ENCODE results near the gene CTNNA1.

Gene CTNNA1

DNA sequence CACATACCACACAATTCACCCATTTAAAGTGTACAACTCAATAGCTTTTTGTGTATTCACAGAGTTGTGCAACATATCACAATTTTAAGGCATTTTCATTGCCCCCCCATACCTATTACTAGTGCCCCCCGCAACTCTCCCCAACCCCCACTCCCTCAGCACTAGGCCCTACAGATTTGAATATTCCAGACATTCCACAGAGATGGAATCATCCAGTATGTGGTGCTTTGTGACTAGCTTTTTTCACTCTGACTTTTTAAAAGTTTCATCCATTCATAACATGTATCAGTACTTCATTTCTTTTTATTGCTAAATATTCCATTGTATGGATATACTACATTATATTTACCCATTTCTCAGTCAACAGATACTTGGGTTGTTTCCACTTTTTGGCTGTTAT is 224.9 kb downstream of the CTNNA1 start:
- Histone ChIP-seq H3K27ac (ENCODE audit: low read length) (no peak overlapping the region), H3K27me3 (ENCODE audit: low read depth, low read length) (no peaks in the 10 kb centered on the region), H3K36me3 (ENCODE audit: control insufficient read depth in 1 of 2, insufficient read depth in 2 of 2, low read length in 2 of 2) (no peaks in the 10 kb centered on the region), H3K4me1 (ENCODE audit: control insufficient read depth in 1 of 2, insufficient read depth in 2 of 2, low read length in 2 of 2) (peaks cover 5 to 21% of the 10 kb centered on the region in 2 donors), H3K9me3 (ENCODE audit: control insufficient read depth in 1 of 2, low read length in 2 of 2) (no peaks in the 10 kb centered on the region), H3K4me3 (ENCODE audit: low read depth in 1 of 2, low read length in 2 of 2) (no peak overlapping the region)

DNA sequence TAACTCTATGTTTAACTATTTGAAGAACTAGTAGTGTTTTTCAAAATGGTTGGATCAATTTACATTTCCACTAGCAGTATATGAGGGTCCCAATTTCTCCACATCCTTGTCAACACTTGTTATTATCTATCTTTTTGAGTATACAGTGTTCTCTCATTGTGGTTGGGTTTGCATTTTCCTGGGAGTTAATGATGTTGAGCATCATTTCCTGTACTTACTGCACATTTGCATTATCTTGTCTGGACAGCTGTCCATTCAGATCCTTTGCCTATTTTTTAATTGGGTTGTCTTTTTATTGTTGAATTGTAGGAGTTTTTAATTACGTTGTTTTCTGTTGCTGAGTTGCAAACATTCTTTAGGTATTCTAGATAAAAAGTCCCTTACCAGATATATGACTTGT is 225.4 kb downstream of the CTNNA1 start:
- no peaks in the 10 kb centered on the region for H3K9me3 ChIP-seq (ENCODE audit: control insufficient read depth in 1 of 2, low read length in 2 of 2)
- no peaks in the 10 kb centered on the region for H3K36me3 ChIP-seq (ENCODE audit: control insufficient read depth in 1 of 2, insufficient read depth in 2 of 2, low read length in 2 of 2)
- H3K4me3 ChIP-seq (ENCODE audit: low read depth in 1 of 2, low read length in 2 of 2): no peak overlapping the region
- H3K27me3 ChIP-seq (ENCODE audit: low read depth, low read length): no peaks in the 10 kb centered on the region
- H3K27ac ChIP-seq (ENCODE audit: low read length): no peak overlapping the region
- H3K4me1 ChIP-seq (ENCODE audit: control insufficient read depth in 1 of 2, insufficient read depth in 2 of 2, low read length in 2 of 2): peaks cover 5 to 18% of the 10 kb centered on the region in 2 donors

DNA sequence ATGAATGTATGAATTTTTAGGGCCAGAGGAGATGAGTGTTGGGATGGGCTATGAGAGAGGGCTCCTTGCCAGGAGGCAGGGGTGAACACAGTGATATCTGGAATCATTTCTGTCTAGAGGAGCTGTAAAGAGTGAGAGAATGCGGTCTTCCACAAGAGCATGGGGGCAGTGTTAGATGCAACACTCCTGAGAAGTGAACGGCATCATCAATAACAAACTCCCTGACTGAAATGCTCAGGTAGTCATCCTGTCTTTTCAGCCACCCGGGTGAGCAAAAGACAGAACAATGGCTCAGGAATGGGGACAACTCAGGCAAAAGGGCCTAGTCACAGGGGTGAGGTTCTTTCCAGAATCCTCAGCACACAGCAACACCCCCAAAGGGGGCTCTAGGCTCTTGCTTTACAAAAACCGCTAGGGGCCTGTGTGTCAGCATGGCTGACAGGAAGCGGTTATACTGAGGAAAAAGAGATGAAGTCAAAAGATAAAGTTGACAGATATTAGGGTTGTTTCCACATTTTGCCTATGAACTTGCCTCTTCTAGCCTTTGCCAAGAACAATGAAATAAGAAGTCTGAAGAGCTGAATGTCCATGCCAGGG is 226.6 kb downstream of the CTNNA1 start:
- no peaks in the 10 kb centered on the region for H3K9me3 ChIP-seq (ENCODE audit: control insufficient read depth in 1 of 2, low read length in 2 of 2)
- no peaks in the 10 kb centered on the region for H3K36me3 ChIP-seq (ENCODE audit: control insufficient read depth in 1 of 2, insufficient read depth in 2 of 2, low read length in 2 of 2)
- H3K4me1 ChIP-seq (ENCODE audit: control insufficient read depth in 1 of 2, insufficient read depth in 2 of 2, low read length in 2 of 2): peaks cover 1 to 8% of the 10 kb centered on the region in 2 donors
- no peak overlapping the region for H3K27ac ChIP-seq (ENCODE audit: low read length)
- no peak overlapping the region for H3K4me3 ChIP-seq (ENCODE audit: low read depth in 1 of 2, low read length in 2 of 2)
- H3K27me3 ChIP-seq (ENCODE audit: low read depth, low read length): no peaks in the 10 kb centered on the region

DNA sequence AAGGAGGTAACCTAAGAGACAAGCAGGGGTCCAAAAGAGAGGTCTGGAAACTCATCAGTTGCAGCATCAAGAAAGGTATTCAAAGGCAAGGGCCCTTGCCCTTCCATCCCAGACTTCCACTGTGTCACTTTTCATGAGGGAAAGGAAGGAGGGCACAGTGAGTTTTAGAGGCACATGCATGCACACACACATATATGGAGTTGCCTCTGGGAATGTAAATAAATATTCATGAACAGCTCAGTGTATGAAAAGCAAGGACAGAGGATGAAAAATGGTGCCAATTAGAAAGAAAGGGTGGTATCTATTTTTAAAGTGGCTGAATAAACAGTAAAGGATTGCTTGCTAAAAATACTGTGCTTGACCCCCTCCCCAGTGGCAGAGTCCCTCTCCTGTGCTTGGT is 227.2 kb downstream of the CTNNA1 start:
- no peak overlapping the region for H3K27ac ChIP-seq (ENCODE audit: low read length)
- H3K4me3 ChIP-seq (ENCODE audit: low read depth in 1 of 2, low read length in 2 of 2): no peak overlapping the region
- H3K9me3 ChIP-seq (ENCODE audit: control insufficient read depth in 1 of 2, low read length in 2 of 2): no peaks in the 10 kb centered on the region
- H3K4me1 ChIP-seq (ENCODE audit: control insufficient read depth in 1 of 2, insufficient read depth in 2 of 2, low read length in 2 of 2): peaks cover 0 to 1% of the 10 kb centered on the region in 2 donors
- H3K36me3 ChIP-seq (ENCODE audit: control insufficient read depth in 1 of 2, insufficient read depth in 2 of 2, low read length in 2 of 2): no peaks in the 10 kb centered on the region
- no peaks in the 10 kb centered on the region for H3K27me3 ChIP-seq (ENCODE audit: low read depth, low read length)

DNA sequence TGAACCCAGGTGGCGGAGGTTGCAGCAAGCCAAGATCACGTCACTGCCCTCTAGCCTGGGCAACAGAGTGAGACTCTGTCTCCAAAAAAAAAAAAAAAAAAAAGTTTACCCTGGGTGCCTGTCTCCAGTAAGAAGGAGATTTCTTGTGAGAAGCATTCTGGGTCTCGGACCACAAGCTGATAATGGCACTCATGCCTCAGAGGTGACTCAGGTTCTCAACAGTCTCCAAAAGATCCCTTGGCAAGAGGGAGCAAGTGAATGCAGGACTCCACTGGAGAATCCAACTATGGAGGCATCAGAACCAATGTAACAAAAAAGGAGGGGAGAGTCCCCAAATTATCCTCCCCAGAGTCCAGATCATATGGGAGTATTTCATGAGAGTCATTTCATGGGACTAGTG is 227.9 kb downstream of the CTNNA1 start:
- Histone ChIP-seq H3K4me3 (ENCODE audit: low read depth in 1 of 2, low read length in 2 of 2) (no peak overlapping the region), H3K9me3 (ENCODE audit: control insufficient read depth in 1 of 2, low read length in 2 of 2) (no peaks in the 10 kb centered on the region), H3K27ac (ENCODE audit: low read length) (no peak overlapping the region), H3K36me3 (ENCODE audit: control insufficient read depth in 1 of 2, insufficient read depth in 2 of 2, low read length in 2 of 2) (no peaks in the 10 kb centered on the region), H3K27me3 (ENCODE audit: low read depth, low read length) (no peaks in the 10 kb centered on the region), H3K4me1 (ENCODE audit: control insufficient read depth in 1 of 2, insufficient read depth in 2 of 2, low read length in 2 of 2) (no peaks in the 10 kb centered on the region)

DNA sequence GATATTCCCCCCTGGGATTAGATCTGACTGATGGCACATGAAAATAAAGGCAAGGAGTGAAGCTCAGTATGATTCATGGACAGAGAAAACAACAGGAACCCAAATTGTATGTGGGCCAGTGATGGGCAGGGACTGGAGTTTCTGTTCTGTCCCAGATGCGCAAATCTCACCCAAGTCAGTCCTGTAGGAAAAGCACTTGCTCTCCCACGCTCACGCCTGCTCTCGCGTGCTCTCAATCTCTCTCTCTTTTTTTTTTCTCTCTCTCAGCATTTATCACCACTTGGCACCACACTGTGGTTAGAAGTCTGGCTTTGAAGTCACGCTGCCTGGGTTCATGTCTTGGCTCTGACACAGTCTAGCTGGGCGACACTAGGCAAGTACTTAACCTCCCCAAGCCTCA is 228.4 kb downstream of the CTNNA1 start:
- no peaks in the 10 kb centered on the region for H3K36me3 ChIP-seq (ENCODE audit: control insufficient read depth in 1 of 2, insufficient read depth in 2 of 2, low read length in 2 of 2)
- H3K4me1 ChIP-seq (ENCODE audit: control insufficient read depth in 1 of 2, insufficient read depth in 2 of 2, low read length in 2 of 2): no peaks in the 10 kb centered on the region
- H3K27me3 ChIP-seq (ENCODE audit: low read depth, low read length): no peaks in the 10 kb centered on the region
- H3K27ac ChIP-seq (ENCODE audit: low read length): no peak overlapping the region
- H3K9me3 ChIP-seq (ENCODE audit: control insufficient read depth in 1 of 2, low read length in 2 of 2): no peaks in the 10 kb centered on the region
- H3K4me3 ChIP-seq (ENCODE audit: low read depth in 1 of 2, low read length in 2 of 2): no peak overlapping the region

DNA sequence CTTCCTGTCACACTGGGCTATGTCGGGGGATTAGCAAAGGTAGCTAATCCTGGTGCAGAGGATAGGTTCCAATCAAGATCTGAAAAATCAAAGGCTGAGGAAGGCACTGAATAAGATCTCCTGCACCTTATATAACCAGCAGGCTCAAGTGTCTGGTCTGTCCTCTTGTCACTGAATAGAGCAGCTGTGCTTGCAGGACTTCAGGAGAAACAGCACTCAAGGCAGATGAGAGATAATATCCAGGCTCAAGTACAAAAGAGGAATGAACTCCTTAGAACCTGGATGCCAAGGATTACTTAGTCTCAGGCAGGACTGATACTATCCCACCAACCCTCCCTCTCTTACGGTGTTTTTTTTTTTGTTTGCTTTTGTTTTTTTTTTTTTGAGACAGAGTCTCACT is 230.8 kb downstream of the CTNNA1 start:
- Histone ChIP-seq H3K27me3 (ENCODE audit: low read depth, low read length) (no peaks in the 10 kb centered on the region), H3K9me3 (ENCODE audit: control insufficient read depth in 1 of 2, low read length in 2 of 2) (no peaks in the 10 kb centered on the region), H3K27ac (ENCODE audit: low read length) (no peak overlapping the region), H3K36me3 (ENCODE audit: control insufficient read depth in 1 of 2, insufficient read depth in 2 of 2, low read length in 2 of 2) (peaks cover 0 to under 1% of the 10 kb centered on the region in 2 donors), H3K4me3 (ENCODE audit: low read depth in 1 of 2, low read length in 2 of 2) (no peak overlapping the region), H3K4me1 (ENCODE audit: control insufficient read depth in 1 of 2, insufficient read depth in 2 of 2, low read length in 2 of 2) (no peaks in the 10 kb centered on the region)

All from muscle layer of duodenum (tissue), 2 donors.